Tibial nerve (tissue), 3 donors: ENCODE results near the gene ABCC4.

Experiments
- POLR2A ChIP-seq, 2 donors: fragments of 450-650 bp; IDR thresholded peaks; one replicate each; pipeline ENCODE4 v1.6.1; 2017; ENCODE audit warnings: antibody characterized with exemption in 2 of 2, mild to moderate bottlenecking in 2 of 2, moderate library complexity in 2 of 2
- TF ChIP-seq, protein P1 (sequence below), 5 experiments: fragments of 200-600 bp in 3 of 5; fragments of 450-650 bp in 2 of 5; sonication (generic) in 3 of 5; IDR thresholded peaks; one replicate each; pipeline ENCODE4 v1.5.1; 2016 to 2019; ENCODE audit warnings: antibody characterized with exemption in 5 of 5, mild to moderate bottlenecking in 3 of 5, moderate library complexity in 2 of 5

DNA sequence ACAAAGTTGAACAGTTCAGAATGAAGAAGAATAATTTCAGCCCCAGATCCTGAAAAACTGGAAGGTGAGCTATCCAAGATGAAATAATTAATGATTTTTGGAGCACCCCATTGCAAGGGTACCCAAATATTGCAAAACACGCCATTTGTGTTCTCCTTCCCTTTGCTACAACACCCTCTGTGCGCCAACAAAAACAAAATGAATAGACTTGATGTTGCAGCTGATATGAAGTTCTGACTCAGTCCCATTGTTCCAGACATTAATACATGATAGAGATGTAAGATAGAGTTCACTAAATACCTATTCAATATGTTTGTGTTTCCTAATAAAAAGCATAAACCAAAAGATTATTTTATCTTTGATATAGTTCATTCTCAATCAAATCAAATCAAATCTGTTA, 301.4 kb downstream of the ABCC4 start:
- TF ChIP-seq, protein P1, sequence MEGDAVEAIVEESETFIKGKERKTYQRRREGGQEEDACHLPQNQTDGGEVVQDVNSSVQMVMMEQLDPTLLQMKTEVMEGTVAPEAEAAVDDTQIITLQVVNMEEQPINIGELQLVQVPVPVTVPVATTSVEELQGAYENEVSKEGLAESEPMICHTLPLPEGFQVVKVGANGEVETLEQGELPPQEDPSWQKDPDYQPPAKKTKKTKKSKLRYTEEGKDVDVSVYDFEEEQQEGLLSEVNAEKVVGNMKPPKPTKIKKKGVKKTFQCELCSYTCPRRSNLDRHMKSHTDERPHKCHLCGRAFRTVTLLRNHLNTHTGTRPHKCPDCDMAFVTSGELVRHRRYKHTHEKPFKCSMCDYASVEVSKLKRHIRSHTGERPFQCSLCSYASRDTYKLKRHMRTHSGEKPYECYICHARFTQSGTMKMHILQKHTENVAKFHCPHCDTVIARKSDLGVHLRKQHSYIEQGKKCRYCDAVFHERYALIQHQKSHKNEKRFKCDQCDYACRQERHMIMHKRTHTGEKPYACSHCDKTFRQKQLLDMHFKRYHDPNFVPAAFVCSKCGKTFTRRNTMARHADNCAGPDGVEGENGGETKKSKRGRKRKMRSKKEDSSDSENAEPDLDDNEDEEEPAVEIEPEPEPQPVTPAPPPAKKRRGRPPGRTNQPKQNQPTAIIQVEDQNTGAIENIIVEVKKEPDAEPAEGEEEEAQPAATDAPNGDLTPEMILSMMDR (IDR thresholded peaks at IDR 0.05): no peak
- no peak for TF ChIP-seq POLR2A (IDR thresholded peaks at IDR 0.05)
